ENCODE results near the gene INPP4B.

Gene INPP4B

GRCh38 chr4:142218726-142219125 is 627.4 kb downstream of the INPP4B start:
- TF ChIP-seq POLR2A (IDR thresholded peaks at IDR 0.05; ENCODE audit: extremely low read depth, insufficient read length) (no peak), MYC (IDR thresholded peaks at IDR 0.05; ENCODE audit: low read depth, low read length) (no peak)
- TF ChIP-seq, protein P1, sequence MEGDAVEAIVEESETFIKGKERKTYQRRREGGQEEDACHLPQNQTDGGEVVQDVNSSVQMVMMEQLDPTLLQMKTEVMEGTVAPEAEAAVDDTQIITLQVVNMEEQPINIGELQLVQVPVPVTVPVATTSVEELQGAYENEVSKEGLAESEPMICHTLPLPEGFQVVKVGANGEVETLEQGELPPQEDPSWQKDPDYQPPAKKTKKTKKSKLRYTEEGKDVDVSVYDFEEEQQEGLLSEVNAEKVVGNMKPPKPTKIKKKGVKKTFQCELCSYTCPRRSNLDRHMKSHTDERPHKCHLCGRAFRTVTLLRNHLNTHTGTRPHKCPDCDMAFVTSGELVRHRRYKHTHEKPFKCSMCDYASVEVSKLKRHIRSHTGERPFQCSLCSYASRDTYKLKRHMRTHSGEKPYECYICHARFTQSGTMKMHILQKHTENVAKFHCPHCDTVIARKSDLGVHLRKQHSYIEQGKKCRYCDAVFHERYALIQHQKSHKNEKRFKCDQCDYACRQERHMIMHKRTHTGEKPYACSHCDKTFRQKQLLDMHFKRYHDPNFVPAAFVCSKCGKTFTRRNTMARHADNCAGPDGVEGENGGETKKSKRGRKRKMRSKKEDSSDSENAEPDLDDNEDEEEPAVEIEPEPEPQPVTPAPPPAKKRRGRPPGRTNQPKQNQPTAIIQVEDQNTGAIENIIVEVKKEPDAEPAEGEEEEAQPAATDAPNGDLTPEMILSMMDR (IDR thresholded peaks at IDR 0.05; ENCODE audit: low read depth, low read length) = no peak
- TF ChIP-seq, protein P2, sequence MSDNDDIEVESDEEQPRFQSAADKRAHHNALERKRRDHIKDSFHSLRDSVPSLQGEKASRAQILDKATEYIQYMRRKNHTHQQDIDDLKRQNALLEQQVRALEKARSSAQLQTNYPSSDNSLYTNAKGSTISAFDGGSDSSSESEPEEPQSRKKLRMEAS (IDR thresholded peaks at IDR 0.05; ENCODE audit: low read depth, low read length) = no peak
- H3K4me3 ChIP-seq (ENCODE audit: low read depth, low read length) = no peak overlapping the region
- no peak for DNase-seq (ENCODE audit: low read depth)

- no peak overlapping the region for H3K4me3 ChIP-seq (ENCODE audit: low read depth, low read length)
- TF ChIP-seq POLR2A (IDR thresholded peaks at IDR 0.05; ENCODE audit: extremely low read depth, insufficient read length) = no peak
- no peak for TF ChIP-seq MYC (IDR thresholded peaks at IDR 0.05; ENCODE audit: low read depth, low read length)
- TF ChIP-seq, protein P1 (IDR thresholded peaks at IDR 0.05; ENCODE audit: low read depth, low read length) = no peak
- TF ChIP-seq, protein P2 (IDR thresholded peaks at IDR 0.05; ENCODE audit: low read depth, low read length) = no peak
- DNase-seq (ENCODE audit: low read depth) = no peak
Observed at GRCh38 chr4:142211444-142211843, 634.7 kb downstream of the INPP4B start.

- TF ChIP-seq, protein P2 (IDR thresholded peaks at IDR 0.05; ENCODE audit: low read depth, low read length) = no peak
- TF ChIP-seq MYC (IDR thresholded peaks at IDR 0.05; ENCODE audit: low read depth, low read length) = no peak
- no peak for TF ChIP-seq POLR2A (IDR thresholded peaks at IDR 0.05; ENCODE audit: extremely low read depth, insufficient read length)
- TF ChIP-seq, protein P1 (IDR thresholded peaks at IDR 0.05; ENCODE audit: low read depth, low read length) = no peak
- no peak for DNase-seq (ENCODE audit: low read depth)
- no peak overlapping the region for H3K4me3 ChIP-seq (ENCODE audit: low read depth, low read length)
Observed at GRCh38 chr4:142203505-142203904, 642.6 kb downstream of the INPP4B start.

GRCh38 chr4:142202404-142203332 is 643.4 kb downstream of the INPP4B start:
- DNase-seq (ENCODE audit: low read depth) = no peak
- no peak overlapping the region for H3K4me3 ChIP-seq (ENCODE audit: low read depth, low read length)
- TF ChIP-seq, protein P2 (IDR thresholded peaks at IDR 0.05; ENCODE audit: low read depth, low read length) = no peak
- TF ChIP-seq MYC (IDR thresholded peaks at IDR 0.05; ENCODE audit: low read depth, low read length) (no peak), POLR2A (IDR thresholded peaks at IDR 0.05; ENCODE audit: extremely low read depth, insufficient read length) (no peak)
- TF ChIP-seq, protein P1 (IDR thresholded peaks at IDR 0.05; ENCODE audit: low read depth, low read length) = no peak

- no peak for DNase-seq (ENCODE audit: low read depth)
- TF ChIP-seq POLR2A (IDR thresholded peaks at IDR 0.05; ENCODE audit: extremely low read depth, insufficient read length) = no peak
- H3K4me3 ChIP-seq (ENCODE audit: low read depth, low read length) = no peak overlapping the region
Observed at GRCh38 chr4:142201041-142201440, 645.1 kb downstream of the INPP4B start.

DNA sequence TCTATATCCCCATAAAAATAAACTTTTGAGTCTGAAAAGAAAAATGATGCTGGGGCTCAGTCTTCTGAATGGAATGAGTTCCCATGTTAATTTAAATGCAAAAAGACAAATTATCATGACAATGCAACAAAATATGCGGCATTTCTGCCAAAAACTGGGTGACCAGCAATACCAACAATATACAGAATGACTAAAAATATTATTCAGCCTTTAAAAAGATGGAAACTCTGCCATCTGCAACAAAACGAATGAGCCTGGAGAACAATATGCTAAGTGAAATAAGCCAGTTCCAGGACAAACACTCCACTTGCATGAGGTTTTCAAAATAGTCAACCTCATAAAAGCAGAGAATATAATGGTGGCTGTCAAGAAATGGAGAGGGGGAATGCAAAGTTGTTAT is 651.2 kb downstream of the INPP4B start:
- no peak overlapping the region for H3K4me3 ChIP-seq (ENCODE audit: low read depth, low read length)
- DNase-seq (ENCODE audit: low read depth) = no peak
- TF ChIP-seq, protein P2 (IDR thresholded peaks at IDR 0.05; ENCODE audit: low read depth, low read length) = no peak
- TF ChIP-seq MYC (IDR thresholded peaks at IDR 0.05; ENCODE audit: low read depth, low read length) (no peak), POLR2A (IDR thresholded peaks at IDR 0.05; ENCODE audit: extremely low read depth, insufficient read length) (no peak)
- TF ChIP-seq, protein P1 (IDR thresholded peaks at IDR 0.05; ENCODE audit: low read depth, low read length) = no peak

Measured in NB4 (cell line).